Endothelial cell (in vitro differentiated cells): ENCODE results near the gene RBM15B. TPM values are rescaled to one million over a fixed set of nuclear protein-coding genes. Genes with fewer than 3 reads are reported as not detected.
A peak's percentile ranks its signal among the peaks of the same experiment; 100 is the strongest.

ENCODE experiments used
- DNase-seq: peaks from one replicate; pipeline ENCODE4 v3.0.0; 2021; ENCODE audit warnings: low spot score
- H3K27ac Mint-ChIP-seq: one replicate; pipeline ENCODE4 v1.8.0; 2021; ENCODE audit warnings: mixed read lengths, inconsistent platforms; ENCODE audit not compliant: unreplicated experiment
- H3K27me3 Mint-ChIP-seq: one replicate; pipeline ENCODE4 v1.8.0; 2021; ENCODE audit warnings: mild to moderate bottlenecking, moderate library complexity, mixed read lengths, inconsistent platforms; ENCODE audit not compliant: unreplicated experiment
- H3K36me3 Mint-ChIP-seq: one replicate; pipeline ENCODE4 v1.8.0; 2021; ENCODE audit warnings: mild to moderate bottlenecking, low read depth, mixed read lengths, inconsistent platforms; ENCODE audit not compliant: unreplicated experiment
- H3K4me1 Mint-ChIP-seq: one replicate; pipeline ENCODE4 v1.8.0; 2021; ENCODE audit warnings: mild to moderate bottlenecking, mixed read lengths, inconsistent platforms; ENCODE audit not compliant: unreplicated experiment
- H3K4me3 Mint-ChIP-seq: one replicate; pipeline ENCODE4 v1.8.0; 2021; ENCODE audit warnings: mild to moderate bottlenecking, mixed read lengths, inconsistent platforms; ENCODE audit not compliant: unreplicated experiment
- H3K9me3 Mint-ChIP-seq: one replicate; pipeline ENCODE4 v1.8.0; 2021; ENCODE audit warnings: mixed read lengths, inconsistent platforms; ENCODE audit not compliant: unreplicated experiment
- total RNA-seq: library from RNA; stranded (reverse); fragmentation: NEBNext Ultra II Directional; extraction: Animal tissue kit (Norgen Biotek cat#: 25700); gene quantifications from one replicate; pipeline ENCODE4 v1.2.1, GENCODE V29; 2021; ENCODE audit not compliant: unreplicated experiment
- TF ChIP-seq, protein P1 (sequence below): fragments of 200-600 bp; sonication (generic); IDR thresholded peaks from one replicate; pipeline ENCODE4 v1.5.0; 2021; ENCODE audit warnings: antibody characterized with exemption; ENCODE audit not compliant: unreplicated experiment

The RBM15B gene
- total RNA-seq, 1 donor from 2014 or later: 50.7 TPM

DNA sequence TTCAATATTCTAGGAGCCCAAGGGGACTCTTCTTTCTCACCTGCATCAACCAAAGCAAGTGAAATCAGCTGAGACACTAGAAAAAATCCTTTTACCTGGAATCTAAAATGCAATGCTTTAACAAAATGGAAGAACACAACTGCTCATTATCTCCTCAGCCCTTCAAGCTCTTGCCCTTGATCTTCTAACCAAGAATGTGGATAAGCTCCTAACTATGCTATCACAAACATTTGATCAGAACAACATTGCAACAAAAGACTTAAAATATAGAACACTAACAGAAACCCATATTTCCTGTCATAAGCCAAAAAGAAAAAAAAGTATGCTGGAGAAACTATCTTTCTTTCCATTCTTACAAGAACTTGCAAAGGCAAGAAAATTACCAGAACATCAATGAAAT is 12.6 kb downstream of the RBM15B start:
- TF ChIP-seq, protein P1, sequence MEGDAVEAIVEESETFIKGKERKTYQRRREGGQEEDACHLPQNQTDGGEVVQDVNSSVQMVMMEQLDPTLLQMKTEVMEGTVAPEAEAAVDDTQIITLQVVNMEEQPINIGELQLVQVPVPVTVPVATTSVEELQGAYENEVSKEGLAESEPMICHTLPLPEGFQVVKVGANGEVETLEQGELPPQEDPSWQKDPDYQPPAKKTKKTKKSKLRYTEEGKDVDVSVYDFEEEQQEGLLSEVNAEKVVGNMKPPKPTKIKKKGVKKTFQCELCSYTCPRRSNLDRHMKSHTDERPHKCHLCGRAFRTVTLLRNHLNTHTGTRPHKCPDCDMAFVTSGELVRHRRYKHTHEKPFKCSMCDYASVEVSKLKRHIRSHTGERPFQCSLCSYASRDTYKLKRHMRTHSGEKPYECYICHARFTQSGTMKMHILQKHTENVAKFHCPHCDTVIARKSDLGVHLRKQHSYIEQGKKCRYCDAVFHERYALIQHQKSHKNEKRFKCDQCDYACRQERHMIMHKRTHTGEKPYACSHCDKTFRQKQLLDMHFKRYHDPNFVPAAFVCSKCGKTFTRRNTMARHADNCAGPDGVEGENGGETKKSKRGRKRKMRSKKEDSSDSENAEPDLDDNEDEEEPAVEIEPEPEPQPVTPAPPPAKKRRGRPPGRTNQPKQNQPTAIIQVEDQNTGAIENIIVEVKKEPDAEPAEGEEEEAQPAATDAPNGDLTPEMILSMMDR: no peak
- Mint-ChIP-seq H3K27me3 (peaks cover 4% of the 10 kb centered on the region), H3K4me3 (no peak overlapping the region), H3K36me3 (peaks cover 9% of the 10 kb centered on the region), H3K27ac (no peak overlapping the region), H3K4me1 (peaks cover 5% of the 10 kb centered on the region), H3K9me3 (no peaks in the 10 kb centered on the region)
- DNase-seq: no peak

DNA sequence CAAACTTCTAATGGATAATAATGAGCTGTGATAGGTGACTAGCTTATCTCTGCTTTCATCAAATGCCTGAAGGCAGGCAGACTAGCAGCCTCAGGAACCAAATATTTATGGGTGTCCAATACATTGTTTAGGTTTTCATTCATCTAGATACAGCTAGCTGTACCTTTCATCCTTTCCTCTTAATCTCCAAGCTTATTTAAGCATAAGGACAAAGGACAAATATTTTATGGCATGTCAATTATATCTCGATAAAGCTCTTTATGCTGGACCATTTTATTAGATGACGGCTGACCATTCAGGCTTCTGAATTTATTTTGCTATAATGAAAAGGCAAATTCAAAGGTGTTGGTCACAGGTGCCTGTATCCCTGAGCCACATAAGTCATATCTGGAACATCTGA is 16.9 kb downstream of the RBM15B start:
- H3K4me3 Mint-ChIP-seq: no peak overlapping the region
- H3K27me3 Mint-ChIP-seq: no peaks in the 10 kb centered on the region
- no peak for DNase-seq
- no peaks in the 10 kb centered on the region for H3K9me3 Mint-ChIP-seq
- TF ChIP-seq, protein P1: no peak
- no peak overlapping the region for H3K27ac Mint-ChIP-seq
- peaks cover 14% of the 10 kb centered on the region for H3K36me3 Mint-ChIP-seq
- H3K4me1 Mint-ChIP-seq: no peaks in the 10 kb centered on the region

DNA sequence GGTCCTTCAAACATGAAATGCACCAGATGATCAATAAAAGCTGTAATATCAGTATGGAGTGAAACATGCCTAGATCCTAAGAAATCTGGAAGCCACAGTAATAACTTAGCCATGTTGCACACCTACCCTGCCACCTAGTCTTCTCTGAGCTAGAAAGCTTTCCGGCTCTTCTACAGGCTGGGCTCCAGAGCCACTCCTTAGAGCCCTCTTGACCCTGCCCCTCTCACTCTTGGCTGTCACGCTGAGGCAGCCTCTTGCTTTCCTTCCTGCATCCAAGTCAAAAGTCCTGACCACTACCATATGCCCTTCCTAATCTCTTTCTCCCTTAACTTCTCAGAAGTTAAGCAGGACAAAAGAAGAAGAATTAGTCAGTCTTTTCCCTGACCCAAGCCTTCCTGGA is 17.7 kb downstream of the RBM15B start:
- TF ChIP-seq, protein P1: no peak
- Mint-ChIP-seq H3K27me3 (no peaks in the 10 kb centered on the region), H3K9me3 (no peaks in the 10 kb centered on the region), H3K36me3 (peaks cover 11% of the 10 kb centered on the region), H3K27ac (no peak overlapping the region), H3K4me3 (peak overlapping the region; percentile 24), H3K4me1 (no peaks in the 10 kb centered on the region)
- no peak for DNase-seq

DNA sequence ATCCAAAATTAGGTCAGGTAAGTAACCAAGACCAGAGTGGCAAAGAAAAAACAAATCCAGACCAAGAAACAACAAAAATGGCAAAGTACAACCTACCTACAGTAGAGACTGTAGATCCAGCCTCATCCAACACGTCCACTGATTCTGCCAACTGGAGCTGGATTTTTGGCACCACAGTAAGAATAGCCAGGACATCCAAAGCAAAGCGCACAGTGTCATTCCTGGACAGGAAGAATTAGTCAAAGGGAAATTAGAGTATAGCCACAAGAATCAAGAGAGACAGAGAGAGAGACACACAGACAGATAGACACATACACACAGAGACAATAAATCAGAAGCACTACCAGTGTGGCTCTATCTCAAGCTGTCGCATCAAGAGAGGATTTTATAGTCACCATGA is 31.1 kb downstream of the RBM15B start:
- H3K4me1 Mint-ChIP-seq: no peaks in the 10 kb centered on the region
- H3K27me3 Mint-ChIP-seq: peaks cover 1% of the 10 kb centered on the region
- DNase-seq: no peak
- no peak overlapping the region for H3K4me3 Mint-ChIP-seq
- TF ChIP-seq, protein P1: no peak
- H3K36me3 Mint-ChIP-seq: peaks cover 26% of the 10 kb centered on the region
- no peaks in the 10 kb centered on the region for H3K9me3 Mint-ChIP-seq
- no peak overlapping the region for H3K27ac Mint-ChIP-seq

DNA sequence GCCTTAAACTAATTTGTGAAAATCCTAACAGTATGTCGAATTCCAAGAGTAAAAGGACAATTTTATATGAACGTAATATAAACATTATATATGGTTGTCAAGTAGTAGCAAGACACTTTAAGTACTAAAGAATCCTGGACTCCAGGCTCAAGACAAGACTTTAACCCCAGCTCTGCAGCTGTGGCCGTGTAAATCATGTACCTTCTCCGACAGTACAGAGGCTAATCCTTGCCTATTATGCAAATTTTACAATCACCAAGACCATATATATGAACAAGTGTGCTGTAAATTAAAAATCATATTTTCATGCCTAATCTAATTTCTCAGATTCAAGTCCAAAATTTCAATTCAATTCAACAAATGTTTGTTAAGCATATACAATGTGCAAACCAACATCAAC is 35.8 kb downstream of the RBM15B start:
- H3K4me3 Mint-ChIP-seq: no peak overlapping the region
- no peaks in the 10 kb centered on the region for H3K9me3 Mint-ChIP-seq
- no peak overlapping the region for H3K27ac Mint-ChIP-seq
- TF ChIP-seq, protein P1: no peak
- no peak for DNase-seq
- no peaks in the 10 kb centered on the region for H3K27me3 Mint-ChIP-seq
- no peaks in the 10 kb centered on the region for H3K4me1 Mint-ChIP-seq
- peaks cover 8% of the 10 kb centered on the region for H3K36me3 Mint-ChIP-seq
